ENCODE results near the gene MPV17L2. TPM values are rescaled to one million over a fixed set of nuclear protein-coding genes. Genes with fewer than 3 reads are reported as not detected.

MPV17L2 gene
- total RNA-seq, 3 donors from 2014 or later: 33.9 to 39.7 (median 35.7) TPM

- Mint-ChIP-seq H3K4me1 (ENCODE audit: low read depth) (no peaks in the 10 kb centered on the region), H3K36me3 (ENCODE audit: insufficient read depth) (no peaks in the 10 kb centered on the region), H3K27me3 (ENCODE audit: low read depth) (no peaks in the 10 kb centered on the region), H3K9me3 (no peaks in the 10 kb centered on the region), H3K4me3 (no peak overlapping the region)
- ATAC-seq (no peak), DNase-seq (no peak)
Measured at GRCh38 chr19:18245297-18245696, 52.3 kb downstream of the MPV17L2 start.

Other genes starting within 250 kb of the MPV17L2 start
- under 1 TPM in 2 of 3 donors, not detected in 1; 0.24 to 0.32 TPM for gene KCNN1, start 226.1 kb upstream of the MPV17L2 start, total RNA-seq
- 10 to 100 TPM; 19.4 to 24.4 (median 22.4) TPM for gene ARRDC2, start 185.0 kb upstream of the MPV17L2 start, total RNA-seq
- gene IL12RB1, start 106.3 kb upstream of the MPV17L2 start, total RNA-seq: 10 to 100 TPM; 10.4 to 16.1 (median 14.8) TPM
- 10 to 100 TPM; 10.4 to 11.1 (median 10.7) TPM for gene MAST3, start 95.4 kb upstream of the MPV17L2 start, total RNA-seq
- gene PIK3R2, start 40.1 kb upstream of the MPV17L2 start, total RNA-seq: 10 to 100 TPM; 16.5 to 21.4 (median 19.6) TPM
- 10 to 100 TPM; 13.6 to 36.7 (median 13.8) TPM for gene IFI30, start 19.4 kb upstream of the MPV17L2 start, total RNA-seq
- 1 to 10 TPM; 3.6 to 8.0 (median 6.6) TPM for gene RAB3A, start 10.8 kb downstream of the MPV17L2 start, total RNA-seq
- not detected for gene PDE4C, start 33.2 kb downstream of the MPV17L2 start, total RNA-seq
- gene IQCN, start 81.2 kb downstream of the MPV17L2 start, total RNA-seq: under 1 TPM; 0.35 to 0.42 (median 0.38) TPM
- gene JUND, start 88.4 kb downstream of the MPV17L2 start, total RNA-seq: 100 to 1,000 TPM; 232 to 244 (median 242) TPM
- gene LSM4, start 129.9 kb downstream of the MPV17L2 start, total RNA-seq: 100 to 1,000 TPM; 209 to 254 (median 230) TPM
- 10 to 100 TPM; 12.8 to 14.7 (median 13.0) TPM for gene PGPEP1, start 147.4 kb downstream of the MPV17L2 start, total RNA-seq
- gene GDF15, start 192.9 kb downstream of the MPV17L2 start, total RNA-seq: under 1 TPM; 0.53 to 0.71 (median 0.56) TPM
- not detected for gene LRRC25, start 204.4 kb downstream of the MPV17L2 start, total RNA-seq
- 100 to 1,000 TPM; 119 to 155 (median 135) TPM for gene SSBP4, start 226.2 kb downstream of the MPV17L2 start, total RNA-seq
- 10 to 100 TPM; 10.2 to 16.6 (median 14.4) TPM for gene ISYNA1, start 244.9 kb downstream of the MPV17L2 start, total RNA-seq